ENCODE results near the gene BAHCC1. TPM values are rescaled to one million over a fixed set of nuclear protein-coding genes. Genes with fewer than 3 reads are reported as not detected.

The BAHCC1 gene
- total and polyA plus RNA-seq, 10 of the 15 experiments (the other 5 are each of a cell fraction or from before 2014, with no cell fraction given), result 0.03 to 0.14 (median 0.11) TPM; not detected in 6

DNA sequence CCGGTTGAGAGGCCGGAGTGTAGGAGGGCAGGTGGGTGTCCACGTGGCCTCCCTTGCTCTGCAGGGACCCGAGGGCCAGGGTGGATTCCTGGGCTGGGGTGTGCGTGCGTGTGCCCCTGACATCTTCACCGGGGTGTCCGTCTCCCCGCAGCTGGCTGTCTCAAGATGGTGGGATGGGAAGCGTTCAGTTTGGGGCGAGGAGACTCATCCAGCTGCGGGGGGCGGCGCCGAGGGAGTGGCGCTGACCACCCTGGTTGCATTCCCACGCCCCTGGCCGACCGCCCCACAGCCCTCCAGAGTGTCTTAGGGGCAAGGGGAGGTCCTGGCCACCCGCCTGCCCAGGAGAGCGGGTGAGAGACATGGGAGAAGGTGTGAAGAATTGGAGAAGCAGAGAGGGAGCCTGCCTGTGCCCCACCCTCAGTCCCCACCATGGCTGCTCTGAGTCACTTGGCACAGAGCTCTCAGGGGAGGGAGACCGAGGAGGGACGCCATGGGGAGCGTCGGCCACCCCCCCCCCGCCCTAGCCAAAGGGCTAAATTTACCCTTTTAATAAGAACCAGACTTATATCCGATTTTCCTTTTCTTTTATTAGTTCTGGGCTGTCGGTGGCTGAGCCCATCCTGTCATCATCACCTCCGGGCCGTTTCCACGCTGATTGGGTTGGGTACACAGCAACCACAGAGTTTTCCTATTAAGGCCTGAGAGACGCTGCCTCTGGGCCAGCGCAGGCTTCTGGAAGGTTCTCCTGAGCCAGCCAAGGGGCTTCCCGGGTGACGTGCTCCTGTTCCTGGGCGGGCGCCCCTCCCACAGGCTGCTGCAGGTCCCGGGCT lies 22.0 kb downstream of the BAHCC1 start:
- Histone ChIP-seq H3K4me2 (ENCODE audit: control insufficient read depth, insufficient read depth) (no peak overlapping the region), H3K9ac (ENCODE audit: control insufficient read depth, insufficient read depth, low read length) (no peak overlapping the region), H4K20me1 (ENCODE audit: control insufficient read depth, insufficient read depth) (no peaks in the 10 kb centered on the region), H3K36me3 (ENCODE audit: control insufficient read depth in 2 of 2, insufficient read depth in 2 of 2, low read length in 1 of 2) (no peaks in the 10 kb centered on the region), H3K27me3 (replicated peaks in 1 of 2; ENCODE audit: control insufficient read depth in 2 of 2, insufficient read depth in 2 of 2, low read length in 1 of 2) (no peaks in the 10 kb centered on the region; a peak in 1 of 4 replicates), H2AFZ (ENCODE audit: control insufficient read depth, low read depth, low read length) (no peak overlapping the region), H3K4me1 (ENCODE audit: control insufficient read depth, insufficient read depth, low read length) (peaks cover 6% of the 10 kb centered on the region), H3K4me3 (no peak overlapping the region), H3K9me3 (replicated peaks; ENCODE audit: control insufficient read depth, insufficient read depth, low read length) (no peaks in the 10 kb centered on the region), H3K27ac (ENCODE audit: control insufficient read depth, insufficient read depth) (no peak overlapping the region), H3K79me2 (ENCODE audit: control insufficient read depth, insufficient read depth, low read length) (no peaks in the 10 kb centered on the region)
- ChIA-PET POLR2A (no interaction called here), SMC1A (ENCODE audit: uncharacterized antibody, unreplicated experiment) (no interaction called here), CTCF (no interaction called here), RAD21 (ENCODE audit: unreplicated experiment) (no interaction called here)
- no peak for DNase-seq (ENCODE audit: low read depth, low spot score)
- in situ Hi-C loops (cut with MboI), result no loop called here
- WGBS (ENCODE audit: insufficient coverage, insufficient replicate concordance, low lambda C conversion rate, missing lambda C conversion rate), result 44% methylated on average over 37 of the region's 38 CpGs
- TF ChIP-seq NBN (IDR thresholded peaks at IDR 0.05) (no peak), ESRRA (IDR thresholded peaks at IDR 0.05; ENCODE audit: low read length) (no peak), ZBED1 (IDR thresholded peaks at IDR 0.05; ENCODE audit: borderline replicate concordance) (no peak), RB1 (IDR thresholded peaks at IDR 0.05; ENCODE audit: borderline replicate concordance) (no peak), BRCA1 (IDR thresholded peaks at IDR 0.05; ENCODE audit: low read depth, low read length) (no peak)
- TF ChIP-seq, protein P1, sequence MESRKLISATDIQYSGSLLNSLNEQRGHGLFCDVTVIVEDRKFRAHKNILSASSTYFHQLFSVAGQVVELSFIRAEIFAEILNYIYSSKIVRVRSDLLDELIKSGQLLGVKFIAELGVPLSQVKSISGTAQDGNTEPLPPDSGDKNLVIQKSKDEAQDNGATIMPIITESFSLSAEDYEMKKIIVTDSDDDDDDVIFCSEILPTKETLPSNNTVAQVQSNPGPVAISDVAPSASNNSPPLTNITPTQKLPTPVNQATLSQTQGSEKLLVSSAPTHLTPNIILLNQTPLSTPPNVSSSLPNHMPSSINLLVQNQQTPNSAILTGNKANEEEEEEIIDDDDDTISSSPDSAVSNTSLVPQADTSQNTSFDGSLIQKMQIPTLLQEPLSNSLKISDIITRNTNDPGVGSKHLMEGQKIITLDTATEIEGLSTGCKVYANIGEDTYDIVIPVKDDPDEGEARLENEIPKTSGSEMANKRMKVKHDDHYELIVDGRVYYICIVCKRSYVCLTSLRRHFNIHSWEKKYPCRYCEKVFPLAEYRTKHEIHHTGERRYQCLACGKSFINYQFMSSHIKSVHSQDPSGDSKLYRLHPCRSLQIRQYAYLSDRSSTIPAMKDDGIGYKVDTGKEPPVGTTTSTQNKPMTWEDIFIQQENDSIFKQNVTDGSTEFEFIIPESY (IDR thresholded peaks at IDR 0.05), result no peak
- no peak for FAIRE-seq
- intact Hi-C loops (cut with micrococcal nuclease; ENCODE audit: unreplicated experiment), result no loop called here
- ATAC-seq, result no peak
- BruUV-seq (replicated peaks), result no TSS peak
